GM18873 (cell line): ENCODE data around the gene DPM2.

ENCODE experiments used
- ATAC-seq: cut with Tn5 transposase; IDR thresholded peaks from one replicate; pipeline ENCODE4 v1.9.1; 2021; ENCODE audit warnings: mild to moderate bottlenecking, moderate library complexity, moderate number of reproducible peaks; ENCODE audit not compliant: unreplicated experiment, low FRiP score

DPM2 gene

DNA sequence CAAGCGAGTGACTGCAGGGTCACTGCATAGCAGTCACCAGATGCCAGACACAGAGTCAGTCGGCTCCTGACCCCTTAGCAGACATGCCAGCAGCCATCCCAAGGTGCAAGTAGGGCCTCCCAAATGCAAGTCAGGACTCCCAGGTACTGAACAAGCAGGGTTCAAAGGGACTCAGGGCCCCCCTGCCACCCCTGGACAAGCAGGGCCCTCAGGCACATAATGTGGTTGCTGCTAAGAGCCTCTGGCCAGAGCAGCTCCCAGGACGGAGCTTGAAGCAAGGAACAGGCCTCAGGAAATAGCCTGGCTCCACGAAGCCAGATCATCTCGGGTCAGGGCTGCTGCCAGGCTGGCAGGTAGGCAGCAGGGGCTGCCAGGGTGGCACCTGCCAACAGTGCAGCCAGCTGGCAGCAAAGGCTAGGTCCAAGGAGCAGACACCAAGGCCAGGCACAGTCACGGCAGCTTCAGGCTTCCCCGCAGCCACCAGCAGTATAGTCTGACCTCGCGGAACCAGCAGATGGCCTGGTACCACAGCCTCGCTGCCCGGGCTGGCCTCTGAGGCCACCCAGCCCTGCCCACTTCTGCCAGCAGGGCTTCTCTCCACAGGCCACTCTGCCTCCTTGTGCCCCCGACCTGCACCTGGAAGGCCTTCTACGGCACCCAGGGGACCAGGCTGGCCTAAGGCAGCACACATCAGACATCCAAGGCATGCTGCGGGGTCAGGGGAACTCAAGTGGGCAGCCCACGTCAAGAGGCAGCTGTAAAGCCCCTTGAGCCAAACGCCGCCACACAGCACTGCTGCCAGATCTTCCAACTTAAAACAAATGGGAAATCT is 35.7 kb upstream of the DPM2 start:
- no peak for ATAC-seq

DNA sequence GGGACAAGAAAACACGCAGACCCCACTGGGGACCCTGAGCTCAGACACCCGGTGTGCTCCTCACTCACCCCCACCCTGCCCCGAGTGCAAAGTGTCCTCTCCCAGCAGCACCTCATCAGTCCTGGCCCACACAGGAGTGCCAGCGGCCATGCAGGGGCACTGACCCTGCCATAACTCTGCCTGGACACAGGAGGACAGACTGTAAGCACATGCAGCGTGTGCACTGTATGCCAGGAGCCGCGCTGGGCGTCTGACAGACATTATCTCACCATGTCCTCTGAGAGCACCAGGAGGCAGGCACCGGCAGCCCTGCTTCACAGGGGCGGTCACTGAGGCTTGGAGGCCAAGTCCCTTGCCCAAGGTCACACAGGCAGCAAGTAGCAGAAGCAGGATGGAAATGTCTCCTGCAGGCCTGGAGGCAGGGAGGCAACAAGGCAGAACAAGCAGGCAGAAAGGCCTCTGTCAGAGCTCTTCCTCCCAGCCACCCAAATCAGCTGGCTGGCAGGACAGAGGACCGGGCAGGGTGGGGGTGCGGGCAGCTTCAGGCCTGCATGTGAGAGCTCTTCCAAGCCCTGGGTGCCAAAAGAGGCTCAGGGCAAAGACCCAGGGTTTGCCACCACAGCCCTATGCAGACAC is 34.7 kb upstream of the DPM2 start:
- ATAC-seq = no peak

DNA sequence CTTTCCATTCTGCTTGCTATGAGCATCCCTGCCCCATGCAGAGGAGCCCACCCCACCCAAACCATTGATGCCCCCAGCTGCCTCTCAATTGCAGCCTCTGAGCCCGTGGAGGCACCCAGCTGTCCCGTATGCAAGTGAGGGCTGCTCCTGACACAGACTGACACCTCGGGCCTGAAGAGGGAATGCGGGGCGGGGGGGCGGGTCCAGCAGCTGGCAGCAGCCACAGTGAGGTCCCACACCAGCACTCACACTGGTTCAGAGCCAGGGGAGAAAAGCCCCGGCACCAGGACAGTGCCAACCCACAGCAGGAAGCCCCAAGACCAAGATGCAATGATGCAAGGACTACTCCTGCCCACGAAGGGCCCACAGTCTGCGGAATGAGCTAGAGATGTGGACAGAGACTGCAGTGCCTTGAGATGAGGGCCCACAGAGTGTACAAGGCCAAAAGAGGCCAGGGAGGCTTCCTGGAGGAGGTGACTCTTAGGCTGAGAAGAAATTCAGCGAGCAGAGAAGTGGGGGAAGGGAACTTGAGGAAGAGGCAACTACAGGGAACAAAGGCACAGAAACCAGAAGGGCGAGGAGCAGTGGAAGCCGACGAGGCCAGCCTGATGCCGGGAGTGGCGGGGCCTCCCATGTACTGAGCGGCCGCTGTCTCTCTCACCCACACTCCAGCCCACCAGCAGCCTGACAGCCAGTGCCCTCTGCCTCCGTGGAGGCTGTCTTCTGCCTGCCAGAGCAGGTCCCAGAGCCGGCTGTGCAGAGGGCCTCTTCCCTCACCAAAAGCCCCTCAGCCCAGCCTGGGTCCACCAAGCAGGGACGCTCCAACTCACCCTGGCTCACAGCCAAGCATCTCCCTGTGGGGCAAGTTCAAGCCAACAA is 33.9 kb upstream of the DPM2 start:
- ATAC-seq = no peak

DNA sequence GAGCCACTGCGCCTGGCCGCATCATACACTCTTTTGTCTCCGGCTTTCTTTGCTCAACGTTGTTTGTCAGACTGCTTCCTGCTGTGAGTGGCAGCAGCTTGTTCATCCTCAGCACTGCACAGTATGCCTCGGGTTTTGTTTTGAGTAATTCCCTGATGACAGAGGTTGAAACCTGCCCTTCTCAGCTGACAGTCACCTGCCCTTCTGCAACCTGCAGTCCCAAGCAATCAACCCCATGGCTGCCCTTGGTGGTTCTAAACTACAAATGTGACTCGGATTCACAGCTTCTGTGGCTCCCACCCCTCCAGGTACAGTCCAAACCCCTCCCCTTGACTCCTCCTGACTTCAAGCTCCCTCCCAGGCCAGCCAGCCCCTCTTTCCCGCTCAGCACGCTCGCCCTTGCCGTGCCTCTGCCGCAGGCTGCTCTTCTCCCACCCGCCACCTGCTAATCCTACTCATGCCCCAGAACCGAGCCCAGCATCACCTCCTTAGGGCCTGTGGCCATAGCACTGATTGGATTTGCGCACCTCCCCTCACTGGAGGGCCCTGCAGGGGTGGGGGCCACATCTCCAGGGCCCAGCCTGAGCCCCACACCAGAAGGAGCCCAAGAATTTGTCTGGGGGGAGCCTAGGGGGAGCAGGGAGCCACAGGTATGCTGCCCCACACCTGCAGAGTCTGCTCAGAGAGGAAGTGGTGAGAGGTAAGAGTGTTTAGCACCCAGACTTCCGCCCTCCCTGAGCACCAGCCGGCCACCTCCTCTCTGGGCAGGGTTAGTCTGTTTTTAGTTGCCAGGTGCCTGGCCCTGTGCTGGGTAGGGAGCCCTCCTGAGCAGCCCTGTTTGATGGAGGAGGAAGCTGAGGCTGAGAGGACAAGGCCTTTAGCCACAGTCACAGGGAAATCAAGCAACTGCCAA is 33.0 kb upstream of the DPM2 start:
- ATAC-seq = peak; percentile 56

DNA sequence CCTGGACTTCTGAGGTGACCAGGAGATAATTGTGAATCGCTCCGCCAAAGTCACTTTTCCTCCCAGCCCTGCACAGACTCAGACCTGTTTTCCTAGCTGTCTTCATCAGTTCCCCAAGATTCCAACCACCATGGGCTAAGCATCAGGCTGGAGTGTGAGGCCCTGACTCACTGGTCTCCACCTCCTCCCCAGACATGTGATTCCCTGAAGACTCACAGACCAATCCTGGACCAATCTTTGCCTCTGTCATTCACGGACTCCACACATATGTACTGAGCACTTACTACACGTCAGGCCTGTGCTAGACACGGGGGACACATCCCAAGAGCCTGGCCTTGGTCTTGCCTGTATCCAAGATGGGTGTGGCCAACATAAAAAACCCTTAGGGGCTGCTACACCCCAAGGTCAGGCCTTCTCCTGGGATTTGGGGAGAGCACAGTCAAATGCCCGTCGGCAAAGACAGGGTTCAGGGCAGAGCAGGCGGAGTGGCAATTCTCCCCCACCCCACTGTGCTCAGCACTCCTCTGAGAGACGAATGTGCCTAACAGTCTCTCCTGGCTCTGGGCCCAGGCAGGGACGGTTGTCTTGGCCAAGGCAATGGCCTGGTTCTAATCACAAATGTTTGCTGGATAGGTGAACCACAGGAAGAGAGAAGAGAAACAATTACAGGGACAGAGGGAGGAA is 31.2 kb upstream of the DPM2 start:
- no peak for ATAC-seq

DNA sequence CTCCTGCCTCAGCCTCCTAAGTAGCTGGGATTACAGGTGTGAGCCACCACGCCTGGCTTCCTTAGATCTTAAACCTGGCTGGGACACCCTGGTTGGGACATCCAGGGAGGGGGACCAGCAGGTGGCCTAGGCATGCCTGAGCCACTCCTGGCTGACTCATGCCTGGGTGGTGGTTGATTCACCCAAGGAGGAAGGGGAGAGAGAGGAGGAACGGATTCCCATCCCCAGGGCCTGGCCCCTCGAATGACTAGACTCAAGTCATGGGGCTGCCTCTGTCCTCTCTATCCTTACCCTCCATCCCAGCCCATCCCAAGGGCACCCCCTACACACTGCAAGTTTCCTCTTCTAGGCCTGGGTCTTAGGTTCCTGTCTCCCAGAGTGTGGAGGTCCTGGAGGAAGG is 30.4 kb upstream of the DPM2 start:
- no peak for ATAC-seq

DNA sequence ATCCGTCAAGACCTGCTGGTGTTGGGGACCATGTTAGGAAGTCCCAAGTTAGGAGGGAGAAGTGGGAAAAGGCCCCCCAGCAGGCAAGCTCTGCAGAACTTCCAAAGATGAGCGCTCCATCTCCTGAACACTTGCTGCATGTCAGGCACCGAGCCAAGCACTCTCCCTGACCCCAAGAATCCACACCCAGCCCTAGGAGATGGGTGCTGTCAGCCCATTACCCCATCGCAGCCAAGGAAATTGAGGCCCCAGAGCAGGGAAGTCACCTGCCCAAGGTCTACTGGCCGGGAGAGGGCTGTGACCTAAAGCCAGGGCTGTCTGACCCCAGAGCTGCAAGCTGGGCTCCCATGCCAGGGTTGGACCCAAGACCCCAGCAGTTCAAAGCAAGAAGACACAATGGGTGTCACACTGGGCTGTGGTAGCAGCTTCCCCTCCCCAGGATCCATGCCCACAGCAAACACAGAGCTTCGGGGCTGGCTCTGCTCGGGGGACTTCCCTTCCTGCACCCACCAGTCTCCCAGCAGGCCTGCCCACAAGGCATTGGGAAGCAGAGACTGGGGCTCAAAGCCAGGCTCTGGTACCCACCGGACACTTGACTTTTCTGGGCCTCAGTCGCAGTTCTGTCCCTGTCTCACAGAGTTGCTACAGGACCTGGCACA is 29.6 kb upstream of the DPM2 start:
- no peak for ATAC-seq

DNA sequence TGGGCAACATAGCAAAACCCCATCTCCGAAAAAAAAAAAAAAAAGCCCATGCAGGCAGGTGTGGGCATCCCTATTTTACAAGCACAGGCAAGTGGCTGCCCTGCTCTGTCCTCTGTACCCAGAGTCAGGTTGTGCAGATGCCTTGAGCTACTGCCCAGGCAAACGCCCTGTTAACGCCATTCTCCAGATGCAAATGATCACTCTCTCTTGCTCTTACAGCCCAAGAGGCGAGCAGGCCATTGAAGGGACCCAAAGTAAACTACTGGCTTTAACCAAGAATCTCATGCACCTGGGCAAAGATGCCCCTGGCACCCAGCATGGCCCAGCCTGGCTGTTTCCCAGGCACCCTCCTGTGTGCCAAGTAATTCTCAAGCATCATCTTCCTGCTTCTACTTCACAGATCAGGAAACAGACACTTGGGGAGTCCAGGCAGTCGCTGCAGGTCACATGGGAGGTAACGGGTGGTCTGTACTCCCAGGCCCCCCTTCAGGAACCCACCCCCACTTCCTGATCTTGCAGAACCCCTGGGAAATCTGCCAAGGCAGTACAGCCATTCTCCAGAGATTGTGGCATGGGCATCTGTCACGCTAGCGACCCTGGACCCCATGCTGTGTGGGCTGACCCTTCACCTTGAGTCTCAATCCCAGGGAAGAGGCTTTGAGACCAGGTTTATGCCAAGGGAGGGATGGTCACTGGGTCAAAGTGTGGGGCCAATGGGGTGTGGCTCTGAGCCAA is 28.9 kb upstream of the DPM2 start:
- ATAC-seq = no peak

DNA sequence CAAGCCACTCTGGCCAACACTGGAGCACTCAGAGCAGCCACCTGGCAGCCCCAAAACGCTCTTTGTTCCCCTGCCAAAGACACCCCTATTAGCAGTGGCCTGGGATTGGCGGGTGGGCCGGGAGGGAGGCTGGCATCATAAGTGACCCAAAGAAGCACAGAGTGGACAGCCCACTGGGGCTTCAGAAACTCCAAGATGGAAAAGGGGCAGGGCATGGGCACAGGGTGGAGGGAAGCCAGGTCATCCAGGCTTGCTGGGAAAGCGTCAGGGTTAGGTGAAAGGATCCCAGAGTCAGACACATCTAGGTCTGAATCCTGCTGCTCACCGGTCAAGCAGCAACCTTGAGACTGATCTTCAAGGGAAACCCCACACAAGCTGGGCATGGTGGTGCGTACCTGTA is 28.3 kb upstream of the DPM2 start:
- no peak for ATAC-seq

DNA sequence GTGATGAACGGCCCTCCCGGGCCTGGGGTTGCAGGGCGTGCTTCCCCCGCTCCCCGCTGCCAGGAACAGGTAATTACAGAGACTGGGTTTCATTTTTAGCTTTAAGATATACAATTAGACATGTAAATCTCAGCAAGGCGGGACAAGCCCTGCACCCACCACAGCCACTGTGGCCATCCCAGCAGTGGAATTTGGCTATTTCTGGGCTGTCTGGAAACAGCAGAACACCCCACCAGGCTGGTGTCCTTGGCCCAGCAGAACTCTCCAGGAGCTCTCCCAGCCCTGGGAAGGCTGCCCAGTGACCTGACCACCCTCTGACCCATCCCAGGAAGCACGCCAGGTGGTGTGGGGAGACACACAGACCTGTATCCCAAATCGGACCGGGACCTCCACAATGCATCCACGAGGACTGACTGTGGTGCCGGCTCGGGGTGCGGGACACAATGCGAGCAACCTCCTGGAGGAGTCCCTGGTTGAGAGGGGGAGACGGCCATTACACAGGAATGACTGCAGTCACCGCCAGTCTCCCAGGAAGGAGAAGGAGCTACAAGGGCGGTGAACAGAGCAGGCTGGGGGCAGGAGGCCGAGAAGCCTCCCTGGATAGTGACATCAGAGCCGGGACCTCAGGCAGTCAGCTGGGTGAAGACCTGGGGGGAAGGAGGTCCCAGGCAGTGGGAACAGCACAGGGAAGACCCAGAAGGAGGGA is 25.9 kb upstream of the DPM2 start:
- no peak for ATAC-seq

DNA sequence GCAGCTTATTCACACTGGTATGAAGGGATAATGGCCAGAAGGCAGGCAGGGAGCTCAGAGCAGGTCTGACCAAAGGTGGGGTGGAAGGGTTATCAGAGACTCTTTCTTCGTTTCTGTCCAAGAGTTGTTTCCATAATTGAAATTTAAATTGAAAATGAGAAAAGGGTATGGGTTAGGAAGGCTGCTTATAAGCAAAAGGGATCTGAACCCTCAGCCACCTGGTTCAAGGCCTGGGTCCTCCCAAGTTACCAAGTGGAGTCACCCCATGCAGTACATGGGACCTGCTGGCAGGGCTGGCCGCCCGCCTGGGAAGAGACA is 25.3 kb upstream of the DPM2 start:
- ATAC-seq = no peak

DNA sequence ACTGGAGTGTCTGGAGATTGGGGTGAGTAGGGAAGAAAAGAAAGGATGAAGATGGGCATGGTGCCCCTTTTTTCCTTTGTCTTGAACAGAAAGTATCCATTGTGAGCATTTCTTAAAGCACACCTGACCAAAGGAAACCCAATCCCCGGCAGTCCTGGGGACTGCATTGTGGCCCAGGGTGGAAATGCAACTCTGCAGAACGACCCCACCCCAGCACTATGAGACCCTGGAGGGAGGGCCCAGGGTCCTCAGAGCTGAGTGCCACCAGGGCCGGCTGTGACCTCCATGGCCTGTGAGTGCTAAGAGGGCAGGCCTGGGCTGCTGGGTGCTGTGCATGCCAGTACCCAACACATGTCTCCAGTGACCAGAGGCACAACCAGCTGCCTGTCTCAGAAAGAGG is 24.6 kb upstream of the DPM2 start:
- no peak for ATAC-seq

DNA sequence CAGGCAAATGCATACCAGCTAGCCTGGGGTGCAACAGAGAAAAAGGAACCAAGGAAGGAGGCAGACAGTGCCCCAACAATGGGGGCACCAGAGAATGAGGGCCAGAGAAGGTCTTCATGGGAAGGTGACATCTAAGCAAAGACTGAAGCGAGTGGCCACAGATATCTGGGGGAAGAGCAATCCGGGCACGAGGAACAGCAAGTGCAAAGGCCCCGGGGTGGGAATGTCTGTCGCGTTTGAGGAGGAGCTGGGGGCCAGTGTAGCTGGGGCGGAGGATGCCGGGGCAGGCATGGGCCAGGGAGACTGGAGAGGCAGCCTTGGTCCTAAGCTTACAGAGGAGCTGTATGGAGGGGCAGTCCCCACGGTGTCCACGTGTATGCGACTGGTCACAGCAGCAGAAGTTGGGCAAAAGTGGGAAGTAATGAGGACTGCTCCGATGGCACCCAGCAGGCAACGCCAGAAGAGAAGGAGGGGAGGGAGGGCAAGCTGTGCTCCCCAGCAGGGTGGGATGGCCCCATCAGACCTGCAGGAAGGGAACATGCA is 24.0 kb upstream of the DPM2 start:
- ATAC-seq = no peak

DNA sequence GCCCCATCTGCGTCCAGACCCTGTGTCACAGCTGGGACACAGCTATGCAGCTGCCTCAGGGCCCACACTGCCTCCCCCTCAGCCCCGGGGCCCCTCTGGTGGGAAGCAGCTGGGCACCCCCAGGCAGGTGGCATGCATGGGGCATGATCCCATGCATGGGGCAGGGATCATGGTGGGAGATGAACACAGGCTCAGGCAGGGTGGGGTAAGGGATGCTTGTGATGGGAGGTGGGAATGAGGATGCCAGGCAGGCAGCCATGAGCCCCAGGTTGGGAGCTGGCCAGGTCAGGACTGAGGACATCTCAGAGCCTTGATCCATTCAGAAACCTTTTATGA is 23.5 kb upstream of the DPM2 start:
- no peak for ATAC-seq

DNA sequence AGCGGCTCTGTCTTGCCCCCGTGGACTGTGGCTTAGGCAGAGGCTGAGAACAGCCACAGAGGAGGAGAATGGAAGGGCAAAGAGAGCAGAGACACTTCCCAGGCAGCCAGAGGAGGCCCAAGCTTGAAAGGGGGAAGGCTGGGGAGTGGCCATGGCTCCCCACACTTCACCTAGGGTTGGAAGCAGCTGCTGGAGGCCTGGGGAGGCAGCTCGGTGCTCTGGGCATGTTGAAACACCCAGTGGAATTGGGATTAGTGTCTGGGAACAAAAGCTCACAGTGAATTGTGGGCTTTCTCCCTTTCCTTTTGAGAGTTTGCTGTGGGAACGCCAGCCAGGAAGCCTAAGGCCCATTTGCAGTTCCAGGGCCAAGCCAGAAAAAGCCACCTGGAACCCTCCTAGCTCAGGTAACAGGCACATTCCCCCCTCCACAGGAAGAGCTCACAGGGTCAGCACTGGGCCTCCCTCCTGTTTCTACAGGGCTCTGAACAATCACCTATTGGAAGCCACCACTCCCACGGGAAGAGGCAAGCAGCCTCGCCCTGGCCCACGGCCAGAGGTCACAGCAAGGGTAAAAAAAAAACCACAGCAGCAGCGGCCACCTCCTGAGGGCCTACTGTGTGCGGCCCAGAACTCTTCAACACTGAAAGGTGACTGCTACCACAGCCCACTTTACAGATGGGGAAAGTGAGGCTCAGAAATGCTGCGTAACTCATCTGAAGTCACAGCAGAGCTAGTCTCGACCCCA is 22.9 kb upstream of the DPM2 start:
- ATAC-seq = no peak

DNA sequence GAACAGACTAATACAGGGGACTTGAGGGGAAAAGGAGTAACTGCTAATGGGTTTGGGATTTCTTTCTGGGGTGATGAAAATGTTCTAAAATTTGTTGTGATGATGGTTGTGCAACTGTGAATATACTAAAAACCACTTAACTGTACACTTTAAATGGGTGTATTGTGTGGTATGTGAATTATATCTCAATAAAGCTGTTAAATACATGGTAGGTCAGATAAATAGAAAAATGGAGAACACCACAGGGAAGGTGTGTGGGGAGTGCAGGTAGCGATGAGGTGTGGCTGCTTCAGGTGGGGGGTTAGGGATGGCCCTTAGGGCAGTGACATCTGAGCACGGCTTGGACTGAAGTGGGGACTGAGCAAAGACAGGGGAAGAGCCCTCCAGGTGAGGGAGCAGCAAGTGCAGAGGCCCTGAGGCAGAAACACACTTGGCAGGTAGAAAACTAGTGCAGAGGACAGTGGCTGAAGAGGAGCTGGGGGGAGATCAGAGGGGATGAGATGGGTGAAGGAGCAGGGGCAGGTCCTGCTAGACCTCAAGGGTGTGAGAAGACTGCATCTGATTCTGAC is 22.3 kb upstream of the DPM2 start:
- ATAC-seq = no peak

DNA sequence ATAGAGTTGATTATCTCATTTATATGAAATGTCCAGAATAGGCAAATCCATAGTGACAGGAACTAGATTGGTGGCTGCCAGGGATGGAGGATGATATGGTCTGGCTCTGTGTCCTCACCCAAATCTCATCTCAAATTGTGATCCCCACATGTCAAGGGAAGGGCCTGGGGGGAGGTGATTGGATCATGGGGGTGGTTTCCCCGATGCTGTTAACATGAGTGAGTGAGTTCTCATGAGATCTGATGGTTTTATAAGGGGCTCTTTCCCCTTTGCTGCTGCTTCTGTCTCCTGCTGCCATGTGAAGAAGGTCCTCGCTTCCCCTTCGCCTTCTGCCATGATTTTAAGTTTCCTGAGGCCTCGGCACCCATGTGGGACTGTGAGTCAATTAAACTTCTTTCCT is 21.7 kb upstream of the DPM2 start:
- ATAC-seq = no peak
